ELR (cell line): ENCODE results near the gene CLCN1.

Experiments
- DNase-seq: peaks from one replicate; pipeline ENCODE4 v3.0.0-alpha.2; 2015; ENCODE audit warnings: low read depth

The CLCN1 gene

GRCh38 chr7:143337216-143337615 lies 21.3 kb downstream of the CLCN1 start:
- no peak for DNase-seq

- no peak for DNase-seq
Measured at GRCh38 chr7:143341842-143342241, 25.9 kb downstream of the CLCN1 start.

GRCh38 chr7:143343596-143343995 lies 27.7 kb downstream of the CLCN1 start:
- DNase-seq: no peak

GRCh38 chr7:143345428-143345900 lies 29.6 kb downstream of the CLCN1 start:
- DNase-seq: no peak

GRCh38 chr7:143346018-143346417 lies 30.1 kb downstream of the CLCN1 start:
- DNase-seq: no peak

- no peak for DNase-seq
Measured at GRCh38 chr7:143347950-143348349, 32.0 kb downstream of the CLCN1 start.

- no peak for DNase-seq
Measured at GRCh38 chr7:143351060-143351459, 35.1 kb downstream of the CLCN1 start.

GRCh38 chr7:143351574-143351973 lies 35.7 kb downstream of the CLCN1 start:
- DNase-seq: no peak

- no peak for DNase-seq
Measured at GRCh38 chr7:143352531-143353002, 36.7 kb downstream of the CLCN1 start.

GRCh38 chr7:143354376-143354775 lies 38.5 kb downstream of the CLCN1 start:
- no peak for DNase-seq

GRCh38 chr7:143354965-143355364 lies 39.1 kb downstream of the CLCN1 start:
- no peak for DNase-seq

GRCh38 chr7:143355450-143356385 lies 39.8 kb downstream of the CLCN1 start:
- DNase-seq: no peak

GRCh38 chr7:143356414-143357050 lies 40.6 kb downstream of the CLCN1 start:
- DNase-seq: no peak

GRCh38 chr7:143358626-143359025 lies 42.7 kb downstream of the CLCN1 start:
- no peak for DNase-seq

GRCh38 chr7:143359771-143360353 lies 44.0 kb downstream of the CLCN1 start:
- DNase-seq: no peak

- no peak for DNase-seq
Measured at GRCh38 chr7:143360788-143361551, 45.1 kb downstream of the CLCN1 start.

GRCh38 chr7:143361552-143362130 lies 45.7 kb downstream of the CLCN1 start:
- DNase-seq: no peak

- DNase-seq: peak; percentile 37
Measured at GRCh38 chr7:143362131-143363015, 46.5 kb downstream of the CLCN1 start, which contains the start of gene FAM131B. FAM131B (minus strand) TSS chr7:143362713; CDS start chr7:143362603, 110 bp downstream.

GRCh38 chr7:143363016-143363937 lies 47.4 kb downstream of the CLCN1 start:
- DNase-seq: no peak
